KMS-11 (cell line): ENCODE results near the gene GALNT9.
"Not testable (repeated sequence)": the region's sequence is repeated elsewhere in the genome, so short reads cannot be mapped to it uniquely, and the experiment has no call there.

Experiments used
- H2AFZ ChIP-seq: fragments of 200-600 bp; sonication (generic); 2 replicates; pipeline ENCODE4 v1.6.1; 2016; ENCODE audit warnings: antibody characterized with exemption, mixed run types, low read depth
- H3K27ac ChIP-seq: fragments of 200-600 bp; sonication (generic); 2 replicates; pipeline ENCODE4 v1.6.1; 2016; ENCODE audit warnings: mild to moderate bottlenecking, mixed run types
- H3K27me3 ChIP-seq: fragments of 200-600 bp; sonication (generic); 2 replicates; pipeline ENCODE4 v1.6.1; 2017; ENCODE audit warnings: mild to moderate bottlenecking, low read depth, mixed run types, moderate library complexity; ENCODE audit not compliant: insufficient read depth
- H3K36me3 ChIP-seq: fragments of 200-600 bp; sonication (generic); 2 replicates; pipeline ENCODE4 v1.6.1; 2017; ENCODE audit warnings: mild to moderate bottlenecking, mixed run types; ENCODE audit not compliant: insufficient read depth
- H3K4me1 ChIP-seq: fragments of 200-600 bp; sonication (generic); 2 replicates; pipeline ENCODE4 v1.6.1; 2016; ENCODE audit warnings: mild to moderate bottlenecking, low read depth, mixed run types; ENCODE audit not compliant: poor library complexity, severe bottlenecking
- H3K4me2 ChIP-seq: fragments of 200-600 bp; sonication (generic); 2 replicates; pipeline ENCODE4 v1.7.0; 2016; ENCODE audit warnings: mild to moderate bottlenecking, mixed run types
- H3K4me3 ChIP-seq: fragments of 200-600 bp; sonication (generic); IDR thresholded peaks from 2 replicates; pipeline ENCODE4 v1.6.1; 2017; ENCODE audit warnings: low read depth, low read length, mixed read lengths; ENCODE audit not compliant: insufficient read depth
- H3K79me2 ChIP-seq: fragments of 200-600 bp; sonication (generic); 2 replicates; pipeline ENCODE4 v1.6.1; 2016; ENCODE audit warnings: low read depth, mixed run types; ENCODE audit not compliant: insufficient read depth
- H3K9ac ChIP-seq: fragments of 200-600 bp; sonication (generic); 2 replicates; pipeline ENCODE4 v1.6.1; 2016; ENCODE audit warnings: mild to moderate bottlenecking, mixed run types
- H4K20me1 ChIP-seq: fragments of 200-600 bp; sonication (generic); 2 replicates; pipeline ENCODE4 v1.6.1; 2016; ENCODE audit warnings: mild to moderate bottlenecking, mixed run types; ENCODE audit not compliant: insufficient read depth
- CTCF ChIP-seq: fragments of 200-600 bp; sonication (generic); conservative IDR thresholded peaks from 2 replicates; pipeline ENCODE4 v1.6.1; 2017; ENCODE audit warnings: low read depth, mild to moderate bottlenecking, antibody characterized with exemption, low read length, moderate library complexity, mixed read lengths

GALNT9 gene

GRCh38 chr12:132266802-132267201 is 62.6 kb downstream of the GALNT9 start:
- no peaks in the 10 kb centered on the region; the same call in 1 of the 2 replicates for H3K27me3 ChIP-seq
- H3K4me3 ChIP-seq = no peak overlapping the region

DNA sequence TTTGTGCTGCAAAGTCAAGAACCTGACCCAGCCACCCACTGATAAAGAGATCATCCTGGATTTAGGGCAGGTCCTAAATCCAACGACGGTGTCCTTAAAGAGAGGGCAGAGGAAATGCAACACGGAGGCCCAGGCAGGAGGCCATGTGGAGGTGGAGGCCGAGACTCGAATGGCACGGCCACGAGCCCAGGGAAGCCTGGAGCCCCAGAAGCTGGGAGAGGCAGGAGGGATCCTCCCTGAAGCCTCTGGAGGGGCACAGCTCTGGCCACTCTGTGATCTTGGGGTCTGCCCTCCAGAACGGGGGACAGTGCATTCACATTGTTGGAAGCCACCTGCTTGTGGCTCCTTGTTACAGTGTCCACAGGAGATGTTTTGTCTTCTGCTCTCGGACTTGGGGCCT is 63.0 kb downstream of the GALNT9 start:
- Histone ChIP-seq H3K79me2 (no peaks in the 10 kb centered on the region), H3K4me3 (no peak overlapping the region), H3K4me2 (no peak overlapping the region), H2AFZ (no peak overlapping the region), H4K20me1 (no peaks in the 10 kb centered on the region), H3K36me3 (no peaks in the 10 kb centered on the region), H3K27me3 (no peaks in the 10 kb centered on the region; the same call in 1 of the 2 replicates), H3K9ac (no peak overlapping the region), H3K27ac (no peak overlapping the region), H3K4me1 (no peaks in the 10 kb centered on the region)
- TF ChIP-seq CTCF = no peak

More at GRCh38 chr12:132266802-132267201, 62.6 kb downstream of the GALNT9 start:
- Histone ChIP-seq H3K79me2 (no peaks in the 10 kb centered on the region), H3K27ac (no peak overlapping the region), H4K20me1 (no peaks in the 10 kb centered on the region), H3K9ac (no peak overlapping the region), H3K36me3 (no peaks in the 10 kb centered on the region), H2AFZ (no peak overlapping the region), H3K4me2 (no peak overlapping the region), H3K4me1 (no peaks in the 10 kb centered on the region)
- TF ChIP-seq CTCF = no peak

- not testable (repeated sequence) for H3K4me2 ChIP-seq, H3K9ac ChIP-seq, H2AFZ ChIP-seq, H3K36me3 ChIP-seq, H3K4me3 ChIP-seq, H4K20me1 ChIP-seq, H3K27ac ChIP-seq, H3K79me2 ChIP-seq, H3K27me3 ChIP-seq, H3K4me1 ChIP-seq
Observed at GRCh38 chr12:132265822-132266221, 63.6 kb downstream of the GALNT9 start.

DNA sequence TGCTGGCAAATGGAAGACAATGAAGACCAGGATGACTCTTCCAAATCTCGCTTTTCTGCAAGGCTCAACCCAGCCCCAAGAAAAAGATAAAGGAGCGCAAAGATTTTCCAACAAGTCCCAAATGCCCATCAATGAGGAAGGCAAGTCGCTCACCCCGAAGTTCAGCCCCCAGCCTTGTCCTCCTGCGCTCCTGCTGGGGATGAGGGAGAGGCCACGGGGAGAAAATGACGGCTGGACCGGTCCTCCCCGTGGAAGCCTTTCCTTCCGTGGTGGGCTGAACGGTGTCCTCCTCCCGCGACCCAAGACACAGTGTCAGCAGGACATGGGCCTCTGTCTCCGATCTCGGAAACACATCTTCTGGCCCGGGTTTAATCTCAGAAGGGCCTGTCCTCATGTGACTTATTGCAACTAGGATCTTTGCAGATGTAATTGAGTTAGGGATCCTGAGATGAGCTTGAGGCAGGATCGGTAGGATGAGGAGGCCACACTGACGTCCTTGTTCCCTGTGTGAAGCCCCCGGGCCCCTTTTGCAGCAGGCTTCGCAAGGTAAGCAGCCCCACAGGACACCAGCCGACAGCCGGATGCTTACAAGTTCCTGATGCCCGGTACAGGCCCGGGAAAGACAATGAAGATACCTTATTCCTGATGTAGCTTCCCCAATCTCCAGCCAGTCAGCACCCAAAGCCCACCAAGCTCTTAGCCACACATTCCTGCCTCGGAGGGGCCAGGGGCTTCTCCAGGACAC is 64.2 kb downstream of the GALNT9 start:
- H2AFZ ChIP-seq = no peak overlapping the region
- no peaks in the 10 kb centered on the region for H3K79me2 ChIP-seq
- H3K27ac ChIP-seq = no peak overlapping the region
- H3K27me3 ChIP-seq = no peaks in the 10 kb centered on the region; the same call in 1 of the 2 replicates
- H3K9ac ChIP-seq = no peak overlapping the region
- H3K4me3 ChIP-seq = no peak overlapping the region
- no peak overlapping the region for H3K4me2 ChIP-seq
- H3K4me1 ChIP-seq = no peaks in the 10 kb centered on the region
- H4K20me1 ChIP-seq = no peaks in the 10 kb centered on the region
- H3K36me3 ChIP-seq = no peaks in the 10 kb centered on the region
- TF ChIP-seq CTCF = no peak
